Liver (tissue), 9 donors: ENCODE measurements around the gene TTLL12. TPM values are rescaled to one million over a fixed set of nuclear protein-coding genes. Genes with fewer than 3 reads are reported as not detected.

Experiments
- DNase-seq: peaks from one replicate; pipeline ENCODE4 v3.0.0-alpha.2; 2017; ENCODE audit warnings: low spot score
- H3K27ac ChIP-seq, 2 donors: one replicate each; pipeline ENCODE4 v1.7.0; 2013; ENCODE audit warnings: inconsistent platforms in 2 of 2, low read length in 2 of 2, control low read depth in 1 of 2, low read depth in 1 of 2, mild to moderate bottlenecking in 1 of 2
- H3K27me3 ChIP-seq, 4 donors: one replicate each; pipeline versions ENCODE4 v1.6.1 to v1.7.0; 2013; ENCODE audit warnings: low read length in 3 of 4, inconsistent platforms in 1 of 4, mild to moderate bottlenecking in 1 of 4, moderate library complexity in 1 of 4; ENCODE audit not compliant: control insufficient read depth in 4 of 4, insufficient read depth in 4 of 4
- H3K36me3 ChIP-seq, 4 donors: one replicate each; pipeline versions ENCODE4 v1.6.1 to v1.7.0; 2013; ENCODE audit warnings: low read length in 3 of 4, mild to moderate bottlenecking in 3 of 4, low read depth in 1 of 4, moderate library complexity in 1 of 4; ENCODE audit not compliant: control insufficient read depth in 4 of 4, insufficient read depth in 3 of 4
- H3K4me1 ChIP-seq, 4 donors: one replicate each; pipeline versions ENCODE4 v1.6.1 to v1.7.0; 2013; ENCODE audit warnings: low read length in 3 of 4, mild to moderate bottlenecking in 3 of 4, moderate library complexity in 1 of 4; ENCODE audit not compliant: control insufficient read depth in 4 of 4, insufficient read depth in 4 of 4
- H3K4me3 ChIP-seq, 3 donors: one replicate each; pipeline versions ENCODE4 v1.6.1 to v1.7.0; 2013; ENCODE audit warnings: low read length in 3 of 3, control low read depth in 1 of 3, low read depth in 1 of 3, mild to moderate bottlenecking in 1 of 3
- H3K9ac ChIP-seq, 2 donors: one replicate each; pipeline ENCODE4 v1.7.0; 2013; ENCODE audit warnings: low read length in 2 of 2, mild to moderate bottlenecking in 2 of 2, moderate library complexity in 2 of 2, control low read depth in 1 of 2, low read depth in 1 of 2
- H3K9me3 ChIP-seq, 4 donors: one replicate each; pipeline versions ENCODE4 v1.6.1 to v1.7.0; 2013; ENCODE audit warnings: low read length in 3 of 4; ENCODE audit not compliant: control insufficient read depth in 4 of 4
- EGR1 ChIP-seq, 2 donors: IDR thresholded peaks; 2 replicates each; pipeline ENCODE4 v1.6.1; 2016 to 2018; ENCODE audit warnings: antibody characterized with exemption in 2 of 2, low read depth in 2 of 2
- FOXA1 ChIP-seq: IDR thresholded peaks from 2 replicates; pipeline ENCODE4 v1.6.1; 2016; ENCODE audit warnings: antibody characterized with exemption
- GABPA ChIP-seq, 2 donors: IDR thresholded peaks in 1 of 2; conservative IDR thresholded peaks in 1 of 2; 2 replicates each; pipeline ENCODE4 v1.6.1; 2016; ENCODE audit warnings: antibody characterized with exemption in 2 of 2, mild to moderate bottlenecking in 1 of 2, moderate library complexity in 1 of 2
- HNF4A ChIP-seq, 2 donors: conservative IDR thresholded peaks; 2 replicates each; pipeline ENCODE4 v1.6.1; 2016; ENCODE audit warnings: antibody characterized with exemption in 2 of 2, mild to moderate bottlenecking in 2 of 2
- JUND ChIP-seq, 2 donors: IDR thresholded peaks; 2 replicates each; pipeline ENCODE4 v1.6.1; 2016; ENCODE audit warnings: antibody characterized with exemption in 2 of 2
- MAX ChIP-seq: IDR thresholded peaks from 2 replicates; pipeline ENCODE4 v1.6.1; 2016; ENCODE audit warnings: antibody characterized with exemption
- RAD21 ChIP-seq, 2 donors: IDR thresholded peaks; 2 replicates each; pipeline ENCODE4 v1.6.1; 2016; ENCODE audit warnings: antibody characterized with exemption in 2 of 2, mild to moderate bottlenecking in 2 of 2
- REST ChIP-seq: IDR thresholded peaks from 2 replicates; pipeline ENCODE4 v1.6.1; 2016; ENCODE audit warnings: antibody characterized with exemption, mild to moderate bottlenecking
- RXRA ChIP-seq, 2 donors: IDR thresholded peaks; 2 replicates each; pipeline ENCODE4 v1.6.1; 2017 to 2018; ENCODE audit warnings: antibody characterized with exemption in 2 of 2, mild to moderate bottlenecking in 1 of 2
- SP1 ChIP-seq: IDR thresholded peaks from 2 replicates; pipeline ENCODE4 v1.6.1; 2018; ENCODE audit warnings: antibody characterized with exemption, mild to moderate bottlenecking
- TAF1 ChIP-seq: conservative IDR thresholded peaks from 2 replicates; pipeline ENCODE4 v1.6.1; 2016; ENCODE audit warnings: antibody characterized with exemption, mild to moderate bottlenecking
- YY1 ChIP-seq: IDR thresholded peaks from 2 replicates; pipeline ENCODE4 v1.6.1; 2016; ENCODE audit warnings: antibody characterized with exemption, mild to moderate bottlenecking
- ZBTB33 ChIP-seq: IDR thresholded peaks from 2 replicates; pipeline ENCODE4 v1.6.1; 2016; ENCODE audit warnings: antibody characterized with exemption
- WGBS: extraction: QIAGEN DNeasy Blood & Tissue Kit; methylation state at CpG from one replicate; pipeline ENCODE4 v1.1.7; 2013; 5-methylcytosine and 5-hydroxymethylcytosine counted together
- polyA plus RNA-seq, 2 donors: library from polyadenylated mRNA; stranded (reverse) in 1 of 2; unstranded in 1 of 2; fragments of 200-250 nt in 1 of 2; fragments of >200 nt in 1 of 2; fragmentation: Nextera tagmentation in 1 of 2; extraction: Ambion mirVana in 1 of 2; gene quantifications; one replicate each; pipeline versions ENCODE4 v1.2.1 to v1.2.3, GENCODE V29; 2013 to 2015
- total RNA-seq, 2 donors: library from RNA; depleted of rRNA; stranded (reverse); fragments of >200 nt; gene quantifications; one replicate each; pipeline ENCODE4 v1.2.3, GENCODE V29; 2014
- TF ChIP-seq, protein P1 (sequence below): IDR thresholded peaks from 2 replicates; pipeline ENCODE4 v1.6.1; 2016; ENCODE audit warnings: antibody characterized with exemption
- donor health status: healthy.
- donor health status: healthy.
- donor health status: healthy.
- donor health status: healthy.
- donor health status: healthy.

Gene TTLL12
- total and polyA plus RNA-seq, 4 donors: 13.7 to 43.9 (median 20.5) TPM

DNA sequence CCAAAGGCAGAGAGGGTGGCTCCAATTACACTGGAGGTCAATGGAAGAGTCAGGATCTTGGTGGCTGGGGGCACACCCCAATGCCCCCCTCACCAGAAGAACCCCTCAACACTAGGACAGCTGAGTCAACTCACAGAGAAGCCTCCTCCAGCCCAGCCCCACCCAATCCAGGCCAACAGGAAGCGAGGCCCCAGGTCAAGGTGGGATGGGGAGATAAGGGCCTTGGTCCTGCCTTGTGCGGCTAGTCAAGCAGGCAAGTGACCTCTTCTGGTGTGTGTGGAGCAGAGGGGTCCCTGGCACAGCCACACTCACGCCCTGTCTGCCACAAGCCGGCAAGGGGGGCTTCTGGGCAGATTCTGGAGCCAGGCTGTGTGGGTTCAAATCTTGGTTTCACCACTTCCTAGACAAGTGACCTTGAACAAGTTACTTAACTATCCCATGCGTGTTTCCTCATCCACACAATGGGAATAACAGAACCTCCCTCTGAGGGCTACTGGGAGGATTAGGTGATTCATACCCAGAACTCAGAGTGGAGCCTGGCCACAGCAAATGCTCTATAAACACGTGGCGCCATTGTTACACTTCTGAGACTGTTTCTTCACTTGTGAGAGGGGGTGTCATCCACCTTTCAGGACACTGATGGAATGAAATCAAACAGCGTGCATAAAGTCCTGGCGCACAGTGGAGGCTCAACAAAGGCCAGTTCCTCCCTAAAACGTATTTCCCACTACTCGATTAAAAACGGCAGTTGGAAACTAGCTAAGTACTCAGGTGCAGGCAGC is 3.2 kb downstream of the TTLL12 start:
- peak; percentile 87 for DNase-seq
- H3K9me3 ChIP-seq: no peaks in the 10 kb centered on the region
- no peak overlapping the region for H3K9ac ChIP-seq
- no peaks in the 10 kb centered on the region for H3K27me3 ChIP-seq
- peaks cover 3 to 13% (median 8%) of the 10 kb centered on the region in 4 donors for H3K36me3 ChIP-seq
- H3K27ac ChIP-seq: no peak overlapping the region
- no peak overlapping the region for H3K4me3 ChIP-seq
- H3K4me1 ChIP-seq: peaks cover 5 to 17% (median 11%) of the 10 kb centered on the region in 4 donors
- TF ChIP-seq RXRA (IDR thresholded peaks at IDR 0.05): no peak
- TF ChIP-seq FOXA1: no peak
- no peak for TF ChIP-seq YY1
- TF ChIP-seq RAD21 (IDR thresholded peaks at IDR 0.05): no peak
- TF ChIP-seq, protein P1, sequence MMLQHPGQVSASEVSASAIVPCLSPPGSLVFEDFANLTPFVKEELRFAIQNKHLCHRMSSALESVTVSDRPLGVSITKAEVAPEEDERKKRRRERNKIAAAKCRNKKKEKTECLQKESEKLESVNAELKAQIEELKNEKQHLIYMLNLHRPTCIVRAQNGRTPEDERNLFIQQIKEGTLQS: no peak
- WGBS: 87% methylated on average over 12 of the region's 12 CpGs

DNA sequence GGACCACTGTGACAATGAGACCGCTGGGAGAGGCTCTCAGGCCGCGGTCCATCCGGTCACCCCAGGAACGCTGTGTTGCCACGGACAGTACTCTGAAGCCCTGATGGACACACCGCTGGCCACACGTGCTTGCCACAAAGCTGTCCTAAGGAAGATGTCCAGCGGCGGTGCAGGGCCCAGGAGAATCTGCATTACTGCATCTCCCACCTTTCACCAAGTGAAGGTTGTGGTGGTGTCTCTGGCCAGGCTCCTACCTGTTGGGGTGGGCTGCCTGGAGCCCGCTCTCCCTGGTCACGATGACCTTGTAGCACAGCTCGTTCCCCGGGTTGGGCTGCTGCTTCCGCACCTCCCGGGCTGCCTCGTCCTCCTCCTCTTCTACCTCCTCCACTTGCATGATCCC is 4.2 kb downstream of the TTLL12 start:
- Histone ChIP-seq H3K9ac (no peak overlapping the region), H3K4me3 (no peak overlapping the region), H3K36me3 (peaks cover 3 to 16% (median 9%) of the 10 kb centered on the region in 4 donors), H3K27ac (no peak overlapping the region), H3K9me3 (no peaks in the 10 kb centered on the region), H3K27me3 (no peaks in the 10 kb centered on the region), H3K4me1 (peaks cover 5 to 15% (median 11%) of the 10 kb centered on the region in 4 donors)
- whole genome bisulfite sequencing: 91% methylated on average over 17 of the region's 17 CpGs
- TF ChIP-seq REST (no peak), FOXA1 (no peak), SP1 (no peak), EGR1 (IDR thresholded peaks at IDR 0.05; ENCODE audit: low read depth in 2 of 2) (no peak)
- DNase-seq: no peak

DNA sequence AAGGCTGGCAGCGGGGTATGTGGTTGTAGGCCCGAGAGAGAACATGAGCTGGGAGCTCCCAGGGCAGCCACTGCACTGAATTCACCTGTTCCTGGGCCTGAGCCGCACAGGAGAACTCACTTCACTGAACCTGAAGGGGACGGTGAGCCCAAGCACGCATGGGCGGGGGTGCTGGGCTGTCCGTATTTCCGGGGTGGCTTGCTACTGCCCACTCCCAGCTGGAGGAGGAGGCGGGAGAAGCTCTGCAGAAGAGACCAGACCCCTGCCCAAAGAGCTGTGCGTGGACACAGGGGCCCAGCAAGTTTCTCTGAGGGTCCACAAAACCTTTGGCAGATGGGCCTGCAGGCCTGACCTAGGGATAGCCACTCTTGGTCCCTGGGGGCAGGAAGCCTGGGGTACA is 4.8 kb downstream of the TTLL12 start:
- H3K27me3 ChIP-seq: no peaks in the 10 kb centered on the region
- peaks cover 3 to 20% (median 11%) of the 10 kb centered on the region in 4 donors for H3K36me3 ChIP-seq
- no peaks in the 10 kb centered on the region for H3K9me3 ChIP-seq
- no peak overlapping the region for H3K9ac ChIP-seq
- H3K4me3 ChIP-seq: no peak overlapping the region
- peaks cover 5 to 15% (median 10%) of the 10 kb centered on the region in 4 donors for H3K4me1 ChIP-seq
- H3K27ac ChIP-seq: no peak overlapping the region
- DNase-seq: no peak
- WGBS: 96% methylated on average over 10 of the region's 10 CpGs
- TF ChIP-seq HNF4A (conservative IDR thresholded peaks at IDR 0.05) (no peak), FOXA1 (no peak), MAX (no peak), REST (no peak), GABPA (IDR thresholded peaks at IDR 0.05 in 1 of 2, conservative IDR thresholded peaks at IDR 0.05 in 1 of 2) (no peak), TAF1 (no peak), EGR1 (IDR thresholded peaks at IDR 0.05; ENCODE audit: low read depth in 2 of 2) (no peak), JUND (IDR thresholded peaks at IDR 0.05) (no peak), RXRA (IDR thresholded peaks at IDR 0.05) (no peak), ZBTB33 (no peak), YY1 (no peak)
- TF ChIP-seq, protein P1: no peak
